H1 (cell line): ENCODE measurements around the gene SENP7. TPM values are rescaled to one million over a fixed set of nuclear protein-coding genes. Genes with fewer than 3 reads are reported as not detected.

Experiments used
- CTCF ChIA-PET: fragments of 300-600 bp; sonication (Branson Sonifier 250); formaldehyde crosslinking; loops from one replicate; lab custom pipeline; 2021; ENCODE audit not compliant: partially characterized antibody; lab: Charles Lee
- POLR2A ChIA-PET: fragments of 300-600 bp; sonication (Branson Sonifier 250); formaldehyde crosslinking; loops from one replicate; lab custom pipeline; 2021; ENCODE audit warnings: inconsistent platforms; ENCODE audit not compliant: partially characterized antibody; lab: Charles Lee
- DNase-seq, 2 experiments: peaks; one replicate each; pipeline versions ENCODE4 v3.0.0 to v3.0.0-alpha.2; 2010 to 2022; ENCODE audit warnings: low spot score in 2 of 2, low read depth in 1 of 2, mixed read lengths in 1 of 2
- FAIRE-seq: peaks from 2 replicates; lab custom pipeline; 2011; peaks lifted over from hg19 to GRCh38; lab: Jason Lieb, UNC
- H2AFZ ChIP-seq: 2 replicates; pipeline ENCODE4 v1.8.1; 2012; ENCODE audit warnings: low read length, inconsistent platforms
- H2AK5ac ChIP-seq: 2 replicates; pipeline ENCODE4 v1.6.1; 2013; ENCODE audit warnings: low read depth, low read length
- H2BK120ac ChIP-seq: replicated peaks from 2 replicates; pipeline ENCODE3; 2013; ENCODE audit warnings: low read depth, low read length, inconsistent platforms
- H2BK12ac ChIP-seq: 2 replicates; pipeline ENCODE4 v1.6.1; 2013; ENCODE audit warnings: low read depth, low read length
- H2BK15ac ChIP-seq: 2 replicates; pipeline ENCODE4 v1.6.1; 2013; ENCODE audit warnings: low read length
- H2BK20ac ChIP-seq: 2 replicates; pipeline ENCODE4 v1.6.1; 2013; ENCODE audit warnings: low read length
- H2BK5ac ChIP-seq: 2 replicates; pipeline ENCODE4 v1.6.1; 2013; ENCODE audit warnings: low read depth, low read length
- H3K14ac ChIP-seq: 2 replicates; pipeline ENCODE4 v1.6.1; 2013; ENCODE audit warnings: inconsistent platforms; ENCODE audit not compliant: insufficient read length
- H3K18ac ChIP-seq: 2 replicates; pipeline ENCODE4 v1.6.1; 2013; ENCODE audit warnings: low read length; ENCODE audit errors: extremely low read depth
- H3K23ac ChIP-seq: 2 replicates; pipeline ENCODE4 v1.6.1; 2013; ENCODE audit warnings: inconsistent platforms; ENCODE audit not compliant: insufficient read length
- H3K23me2 ChIP-seq: 2 replicates; pipeline ENCODE4 v1.6.1; 2013; ENCODE audit warnings: low read depth, low read length
- H3K27ac ChIP-seq: 2 replicates; pipeline ENCODE4 v1.6.1; 2011; ENCODE audit warnings: low read depth, low read length, inconsistent platforms
- H3K27me3 ChIP-seq, 4 experiments: replicated peaks in 1 of 4; 1 replicate in 1 of 4; 2 replicates in 3 of 4; pipeline versions ENCODE4 v1.6.1 to v1.8.1; 2011 to 2013; ENCODE audit warnings: low read length in 3 of 4, mild to moderate bottlenecking in 3 of 4, inconsistent platforms in 2 of 4, mixed read lengths in 2 of 4, moderate library complexity in 1 of 4; ENCODE audit not compliant: control insufficient read depth in 3 of 4, insufficient read depth in 3 of 4; ENCODE audit errors: extremely low read depth in 1 of 4
- H3K36me3 ChIP-seq, 4 experiments: 2 replicates each; pipeline versions ENCODE4 v1.6.1 to v1.8.1; 2011 to 2013; ENCODE audit warnings: mild to moderate bottlenecking in 4 of 4, low read length in 3 of 4, moderate library complexity in 2 of 4, control low read depth in 1 of 4, inconsistent platforms in 1 of 4; ENCODE audit not compliant: insufficient read depth in 4 of 4, control insufficient read depth in 2 of 4
- H3K4ac ChIP-seq: replicated peaks from 2 replicates; pipeline ENCODE3; 2013; ENCODE audit warnings: low read length, low read depth, mixed read lengths, inconsistent platforms; ENCODE audit not compliant: insufficient read length
- H3K4me1 ChIP-seq, 4 experiments: replicated peaks in 1 of 4; 1 replicate in 1 of 4; 2 replicates in 3 of 4; pipeline versions ENCODE4 v1.6.1 to v1.8.1; 2011 to 2013; ENCODE audit warnings: low read length in 3 of 4, inconsistent platforms in 2 of 4, mixed read lengths in 1 of 4; ENCODE audit not compliant: insufficient read depth in 4 of 4, control insufficient read depth in 3 of 4
- H3K4me2 ChIP-seq, 2 experiments: 2 replicates each; pipeline versions ENCODE4 v1.6.1 to v1.8.1; 2011 to 2013; ENCODE audit warnings: low read depth in 2 of 2, low read length in 2 of 2, control low read depth in 1 of 2, inconsistent platforms in 1 of 2, mild to moderate bottlenecking in 1 of 2; ENCODE audit not compliant: insufficient read depth in 1 of 2
- H3K4me3 ChIP-seq, 4 experiments: fragments of 200-600, 300-600 bp in 1 of 4; sonication (generic), shearing (Covaris generic), sonication (Bioruptor Twin) in 1 of 4; 2 replicates each; pipeline versions ENCODE4 v1.5.1 to v1.8.1; 2011 to 2016; ENCODE audit warnings: low read length in 4 of 4, low read depth in 3 of 4, control low read depth in 2 of 4, inconsistent platforms in 2 of 4, mild to moderate bottlenecking in 2 of 4, mixed read lengths in 1 of 4, moderate library complexity in 1 of 4; ENCODE audit not compliant: insufficient read depth in 2 of 4; ENCODE audit errors: extremely low read depth in 1 of 4
- H3K56ac ChIP-seq: replicated peaks from 2 replicates; pipeline ENCODE3; 2013; ENCODE audit warnings: low read depth, mild to moderate bottlenecking, mixed read lengths, low read length, inconsistent platforms; ENCODE audit not compliant: insufficient read length
- H3K79me1 ChIP-seq: 2 replicates; pipeline ENCODE4 v1.6.1; 2013; ENCODE audit warnings: low read depth, low read length, control low read depth
- H3K79me2 ChIP-seq, 2 experiments: 2 replicates each; pipeline versions ENCODE4 v1.6.1 to v1.8.1; 2012 to 2013; ENCODE audit warnings: low read length in 2 of 2, mild to moderate bottlenecking in 2 of 2, inconsistent platforms in 1 of 2; ENCODE audit not compliant: insufficient read depth in 2 of 2, control insufficient read depth in 1 of 2
- H3K9ac ChIP-seq, 4 experiments: replicated peaks in 1 of 4; 1 replicate in 1 of 4; 2 replicates in 3 of 4; pipeline versions ENCODE4 v1.6.1 to v1.8.1; 2011 to 2013; ENCODE audit warnings: low read depth in 3 of 4, low read length in 3 of 4, control low read depth in 2 of 4, mild to moderate bottlenecking in 2 of 4, moderate library complexity in 2 of 4, inconsistent platforms in 1 of 4; ENCODE audit errors: extremely low read depth in 1 of 4
- H3K9me3 ChIP-seq, 2 experiments: 2 replicates each; pipeline versions ENCODE4 v1.6.1 to v1.8.1; 2012 to 2013; ENCODE audit warnings: mild to moderate bottlenecking in 2 of 2, moderate library complexity in 2 of 2, control low read depth in 1 of 2, inconsistent platforms in 1 of 2, low read depth in 1 of 2, low read length in 1 of 2, mixed read lengths in 1 of 2; ENCODE audit not compliant: insufficient read depth in 2 of 2
- H4K20me1 ChIP-seq, 2 experiments: replicated peaks in 1 of 2; 2 replicates each; pipeline versions ENCODE3 to v1.8.1; 2011 to 2013; ENCODE audit warnings: inconsistent platforms in 2 of 2, low read length in 2 of 2, mild to moderate bottlenecking in 1 of 2; ENCODE audit not compliant: insufficient read depth in 2 of 2, control insufficient read depth in 1 of 2
- H4K5ac ChIP-seq: 2 replicates; pipeline ENCODE4 v1.6.1; 2013; ENCODE audit warnings: low read length, low read depth, mixed read lengths, inconsistent platforms; ENCODE audit not compliant: insufficient read length
- H4K8ac ChIP-seq: 2 replicates; pipeline ENCODE4 v1.8.0; 2013; ENCODE audit warnings: mild to moderate bottlenecking, moderate library complexity, low read length, inconsistent platforms; ENCODE audit not compliant: insufficient read depth; ENCODE audit errors: extremely low read depth
- H4K91ac ChIP-seq: replicated peaks from 2 replicates; pipeline ENCODE3; 2013; ENCODE audit warnings: low read length, mixed read lengths, inconsistent platforms; ENCODE audit not compliant: insufficient read length
- whole genome bisulfite sequencing, 2 experiments: shearing (Covaris generic) in 1 of 2; methylation state at CpG; one replicate each; pipeline versions ENCODE4 v1.1.6 to v1.1.7; 2013 to 2015; ENCODE audit warnings: low lambda C conversion rate in 2 of 2, mixed read lengths in 2 of 2, inconsistent platforms in 1 of 2, low coverage in 1 of 2, missing lambda C conversion rate in 1 of 2; ENCODE audit not compliant: insufficient replicate concordance in 2 of 2, insufficient coverage in 1 of 2, insufficient read length in 1 of 2; ENCODE audit errors: extremely low coverage in 1 of 2, missing lambda C conversion rate in 1 of 2; 5-methylcytosine and 5-hydroxymethylcytosine counted together
- polyA plus RNA-seq, 7 experiments: library from polyadenylated mRNA; depleted of rRNA in 3 of 7; stranded (reverse) in 5 of 7; unstranded in 2 of 7; fragments of >200 nt in 5 of 7; fragments of 200-250 nt in 2 of 7; gene quantifications; 1 replicate in 5 of 7; 2 replicates in 1 of 7; 4 replicates in 1 of 7; pipeline versions ENCODE4 v1.2.1 to v1.2.3, GENCODE V29; 2011 to 2013; ENCODE audit warnings: missing spikeins in 2 of 7, mixed read lengths in 2 of 7
- total RNA-seq: library from RNA; stranded (reverse); fragmentation: NEBNext Ultra II Directional; extraction: Animal tissue kit (Norgen Biotek cat#: 25700); gene quantifications from 2 replicates; pipeline ENCODE4 v1.2.1, GENCODE V29; 2021

Gene SENP7
- total and polyA plus RNA-seq, 2 of the 8 experiments (the other 6 are each of a cell fraction or from before 2014, with no cell fraction given), result 2.8 to 7.8 TPM

- no peak within 1 kb of the TSS for H4K5ac ChIP-seq
- no peaks in the 10 kb centered on the region for H3K79me2 ChIP-seq
- no peak within 1 kb of the TSS for H3K14ac ChIP-seq
- ChIA-PET POLR2A (no interaction called here), CTCF (interaction anchor here (1.4 kb wide), 1 partner anchor 250 kb away, joined by 4 read pairs; no protein-coding TSS in a partner anchor)
- no peaks in the 10 kb centered on the region for H3K9me3 ChIP-seq
- no peak within 1 kb of the TSS for H2BK120ac ChIP-seq
- no peak within 1 kb of the TSS for H2BK12ac ChIP-seq
- H3K27me3 ChIP-seq, result no peaks in the 10 kb centered on the region
- no peak within 1 kb of the TSS for H3K56ac ChIP-seq
- no peak within 1 kb of the TSS for H4K91ac ChIP-seq
- no peaks in the 10 kb centered on the region; the same call in 1 of the 2 replicates for H3K23me2 ChIP-seq
- H3K36me3 ChIP-seq, result no peaks in the 10 kb centered on the region
- no peak within 1 kb of the TSS for H3K4ac ChIP-seq
- WGBS, 2 experiments, result 83% methylated on average over 2 of the region's 2 CpGs; no CpG with 5 or more reads in 1 of the 2 experiments
- no peaks in the 10 kb centered on the region for H3K79me1 ChIP-seq
- no peaks in the 10 kb centered on the region for H4K20me1 ChIP-seq
- H2BK15ac ChIP-seq, result no peak within 1 kb of the TSS
- DNase-seq, result no peak
- no peak within 1 kb of the TSS for H3K4me2 ChIP-seq
- no peak within 1 kb of the TSS for H3K27ac ChIP-seq
- no peak within 1 kb of the TSS for H3K23ac ChIP-seq
- H2AK5ac ChIP-seq, result no peak within 1 kb of the TSS
- H4K8ac ChIP-seq, result no peak within 1 kb of the TSS
- H2BK20ac ChIP-seq, result no peak within 1 kb of the TSS
- no peak for FAIRE-seq
- H3K4me1 ChIP-seq, result no peaks in the 10 kb centered on the region
- no peak within 1 kb of the TSS for H2BK5ac ChIP-seq
- H3K9ac ChIP-seq, result no peak within 1 kb of the TSS
- no peak within 1 kb of the TSS for H3K4me3 ChIP-seq
- H2AFZ ChIP-seq, result no peak within 1 kb of the TSS
- no peak within 1 kb of the TSS for H3K18ac ChIP-seq
Observed at GRCh38 chr3:101320475-101320874, 192.5 kb downstream of the SENP7 start, which contains the start of gene IMPG2. TSS of gene IMPG2 (minus strand) at chr3:101320575. CDS start at chr3:101320372, 203 bp downstream.
